IPS-18c (cell line): ENCODE data around the gene TTC24.
A peak's percentile ranks its signal among the peaks of the same experiment; 100 is the strongest.
"Not testable (repeated sequence)": the region's sequence is repeated elsewhere in the genome, so short reads cannot be mapped to it uniquely, and the experiment has no call there.

Source experiments
- H3K4me3 ChIP-seq: 2 replicates; pipeline ENCODE4 v1.7.0; 2013; ENCODE audit warnings: low read depth, mild to moderate bottlenecking, low read length, moderate library complexity; ENCODE audit not compliant: insufficient read depth
- H3K9me3 ChIP-seq: one replicate; pipeline ENCODE4 v1.6.1; 2013; ENCODE audit warnings: mild to moderate bottlenecking, low read length, moderate library complexity; ENCODE audit not compliant: control insufficient read depth, insufficient read depth

TTC24 gene

DNA sequence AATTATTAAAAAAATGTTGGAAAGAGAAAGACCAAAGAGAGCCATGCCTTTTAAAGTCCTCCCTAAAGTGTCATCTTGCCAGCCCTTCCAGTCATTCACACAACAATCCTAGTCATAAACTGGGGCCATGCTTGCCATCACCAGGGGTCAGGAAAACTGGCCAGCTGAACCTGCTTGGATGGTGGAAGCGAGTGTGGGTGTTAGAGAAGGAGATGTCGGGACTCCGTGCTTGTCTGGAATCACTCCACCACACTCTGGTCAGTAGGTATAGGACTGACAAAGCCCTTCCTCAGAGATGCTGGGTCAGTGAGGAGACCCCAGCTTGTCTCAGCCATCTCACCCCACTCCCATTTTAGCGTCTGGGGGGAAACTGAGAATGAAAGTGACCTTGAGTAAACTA is 36.4 kb downstream of the TTC24 start:
- no peak overlapping the region for H3K4me3 ChIP-seq

DNA sequence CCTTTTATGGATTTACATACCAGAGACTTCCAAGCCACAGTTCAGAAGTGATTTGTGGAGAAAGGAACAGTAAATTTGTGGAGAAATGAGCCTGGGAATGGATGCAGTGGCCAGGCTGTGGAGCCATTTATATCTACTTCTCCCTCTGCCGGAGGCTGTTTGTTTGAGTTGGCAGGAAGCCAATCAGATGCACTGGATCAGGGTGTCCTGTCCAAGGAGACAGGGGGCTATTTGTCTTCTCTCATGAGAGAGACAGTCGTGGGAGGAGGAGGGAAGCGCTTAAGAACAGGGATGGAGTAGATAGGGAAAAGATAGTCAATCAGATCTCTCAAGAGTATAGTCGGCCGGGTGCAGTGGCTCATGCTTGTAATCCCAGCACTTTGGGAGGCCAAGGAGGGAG is 36.9 kb downstream of the TTC24 start:
- H3K4me3 ChIP-seq, result no peak overlapping the region

More for the DNA sequence above, 36.4 kb downstream of the TTC24 start:
- peaks cover 4% of the 10 kb centered on the region for H3K9me3 ChIP-seq

DNA sequence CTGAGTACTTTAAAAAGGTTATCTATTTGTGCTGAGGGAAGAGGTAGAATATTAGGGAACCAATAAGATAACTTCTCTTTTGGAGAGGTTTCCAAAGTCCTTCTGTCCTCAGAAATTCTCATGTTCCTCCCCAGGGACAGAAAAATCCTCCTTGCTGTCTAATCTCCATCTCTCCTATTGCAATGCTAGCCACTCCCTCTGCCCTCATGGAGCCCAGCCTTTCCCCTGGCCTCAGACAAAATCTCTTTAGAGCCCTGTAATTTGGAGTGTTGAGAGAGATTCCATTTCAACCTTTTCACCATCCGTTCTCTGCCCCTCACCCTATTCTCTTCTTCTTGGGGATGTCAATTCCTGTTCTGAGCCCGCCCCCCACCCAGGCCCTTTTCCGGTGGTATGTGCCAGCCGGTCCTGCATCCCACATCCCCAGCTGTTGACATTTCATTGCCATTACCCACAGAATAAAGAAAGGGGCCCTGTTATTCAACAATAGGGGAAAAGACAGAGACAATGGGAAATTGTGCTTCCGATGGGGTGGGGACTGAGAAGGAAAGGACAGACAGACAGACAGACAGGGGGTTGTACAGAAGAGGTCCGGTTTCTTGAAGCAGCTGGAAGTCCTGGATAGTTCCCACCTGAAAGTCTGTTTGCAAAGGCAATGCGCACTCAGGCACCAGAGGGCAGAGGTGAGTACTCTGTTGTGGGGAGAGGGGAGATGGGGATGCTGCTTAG is 39.5 kb downstream of the TTC24 start, which contains the start of gene HAPLN2:
Gene HAPLN2 (plus strand): TSS at position 563 of the 729 bp plus-strand sequence. CDS start 4,076 bp downstream, outside the sequence.
- Histone ChIP-seq H3K9me3 (peaks cover 4% of the 10 kb centered on the region), H3K4me3 (no peak within 1 kb of the TSS)

More for the DNA sequence above, 36.9 kb downstream of the TTC24 start:
- peaks cover 4% of the 10 kb centered on the region for H3K9me3 ChIP-seq

DNA sequence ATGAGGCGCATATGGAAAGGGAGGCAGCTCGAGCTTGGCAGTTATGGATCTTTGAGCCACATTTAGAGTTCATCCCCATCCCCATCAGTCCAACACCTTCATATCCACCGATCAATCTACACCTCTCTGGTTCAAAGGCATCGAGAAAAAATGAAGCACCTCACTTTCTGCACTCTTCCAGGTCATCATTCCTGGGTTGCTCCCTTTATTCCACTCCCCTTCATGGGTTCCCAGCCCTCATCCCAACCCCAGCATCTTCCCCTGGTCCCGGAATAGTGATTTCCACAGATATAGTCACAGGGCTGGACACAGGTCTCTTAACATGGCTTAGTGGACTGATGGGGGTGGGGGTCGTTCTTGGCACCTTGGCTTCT is 40.0 kb downstream of the TTC24 start:
- peaks cover 4% of the 10 kb centered on the region for H3K9me3 ChIP-seq
- H3K4me3 ChIP-seq, result no peak overlapping the region

DNA sequence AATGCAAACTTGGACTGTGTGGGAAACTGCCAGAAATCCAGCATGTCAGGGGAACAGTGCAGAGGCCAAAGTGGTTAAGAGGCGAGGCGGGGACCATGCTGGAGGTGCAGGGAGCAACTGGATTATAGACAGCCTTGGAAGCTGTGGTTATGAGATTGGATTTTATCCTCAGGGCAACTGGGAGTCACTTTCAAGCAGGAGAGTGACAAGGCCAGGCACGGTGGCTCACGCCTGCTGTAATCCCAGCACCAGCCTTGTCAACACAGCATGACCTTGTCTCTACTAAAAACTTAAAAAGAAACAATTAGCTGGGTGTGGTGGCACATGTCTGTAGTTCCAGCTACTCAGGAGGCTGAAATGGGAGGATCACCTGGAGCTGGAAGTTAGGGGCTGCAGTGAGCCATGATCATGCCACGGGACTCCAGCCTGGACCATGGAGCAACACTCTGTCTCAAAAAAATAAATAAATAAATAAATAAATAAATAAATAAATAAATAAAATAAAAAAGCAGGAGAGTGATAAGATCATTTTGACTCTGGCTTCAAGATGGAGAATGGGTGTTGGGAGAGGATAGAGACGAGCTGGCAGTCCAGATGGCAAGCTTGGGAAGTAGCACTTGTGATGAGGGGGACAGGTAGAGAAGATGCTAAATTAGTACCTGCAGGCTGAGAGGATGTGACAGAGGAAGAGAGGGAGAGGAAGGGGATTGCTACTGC is 43.2 kb downstream of the TTC24 start:
- Histone ChIP-seq H3K9me3 (peaks cover 4% of the 10 kb centered on the region), H3K4me3 (no peak overlapping the region)

DNA sequence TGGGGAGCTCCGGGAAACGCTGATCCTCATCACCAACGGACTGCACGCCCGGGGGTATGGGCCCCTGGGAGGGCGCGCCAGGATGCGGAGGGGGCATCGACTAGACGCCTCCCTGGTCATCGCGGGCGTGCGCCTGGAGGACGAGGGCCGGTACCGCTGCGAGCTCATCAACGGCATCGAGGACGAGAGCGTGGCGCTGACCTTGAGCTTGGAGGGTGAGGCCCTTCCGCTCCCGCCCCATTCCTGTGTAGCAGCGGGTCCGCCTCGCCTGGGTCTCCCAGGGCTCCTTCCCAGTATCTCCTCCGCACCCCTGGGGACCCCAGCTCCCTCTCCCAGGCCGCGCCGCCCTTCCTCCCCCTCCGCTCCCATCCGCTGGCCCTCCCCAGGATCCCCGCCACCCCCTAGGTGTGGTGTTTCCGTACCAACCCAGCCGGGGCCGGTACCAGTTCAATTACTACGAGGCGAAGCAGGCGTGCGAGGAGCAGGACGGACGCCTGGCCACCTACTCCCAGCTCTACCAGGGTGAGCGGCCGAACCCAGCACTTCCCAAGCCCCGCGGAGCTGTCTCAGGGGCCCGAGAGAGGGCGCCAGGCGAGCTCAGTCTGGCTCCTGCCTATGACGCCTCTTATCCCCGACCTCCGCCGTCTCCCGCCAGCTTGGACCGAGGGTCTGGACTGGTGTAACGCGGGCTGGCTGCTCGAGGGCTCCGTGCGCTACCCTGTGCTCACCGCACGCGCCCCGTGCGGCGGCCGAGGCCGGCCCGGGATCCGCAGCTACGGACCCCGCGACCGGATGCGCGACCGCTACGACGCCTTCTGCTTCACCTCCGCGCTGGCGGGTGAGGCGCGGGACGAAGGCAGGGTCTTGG is 44.7 kb downstream of the TTC24 start:
- Histone ChIP-seq H3K9me3 (peaks cover 4% of the 10 kb centered on the region), H3K4me3 (peak overlapping the region; percentile 63)

DNA sequence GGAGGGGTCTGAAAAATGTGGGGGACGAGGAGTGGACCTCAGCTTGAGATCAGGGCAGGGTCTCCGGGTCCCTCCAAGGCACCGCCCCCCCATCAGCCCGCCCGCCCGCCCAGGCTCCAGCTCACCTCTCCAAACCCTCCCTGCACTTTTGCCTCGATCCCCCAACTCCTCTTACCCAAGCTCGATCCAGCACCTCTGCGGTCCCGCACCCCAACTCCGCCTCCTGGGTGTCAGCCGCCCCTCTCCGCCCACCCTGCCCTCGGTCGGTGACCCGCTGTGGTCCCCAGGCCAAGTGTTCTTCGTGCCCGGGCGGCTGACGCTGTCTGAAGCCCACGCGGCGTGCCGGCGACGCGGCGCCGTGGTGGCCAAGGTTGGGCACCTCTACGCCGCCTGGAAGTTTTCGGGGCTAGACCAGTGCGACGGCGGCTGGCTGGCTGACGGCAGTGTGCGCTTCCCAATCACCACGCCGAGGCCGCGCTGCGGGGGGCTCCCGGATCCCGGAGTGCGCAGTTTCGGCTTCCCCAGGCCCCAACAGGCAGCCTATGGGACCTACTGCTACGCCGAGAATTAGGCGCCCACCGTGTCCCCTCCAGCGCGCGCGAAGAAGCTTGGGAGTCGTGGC is 45.4 kb downstream of the TTC24 start:
- H3K9me3 ChIP-seq, result peaks cover 1% of the 10 kb centered on the region
- peak overlapping the region; percentile 63 for H3K4me3 ChIP-seq

DNA sequence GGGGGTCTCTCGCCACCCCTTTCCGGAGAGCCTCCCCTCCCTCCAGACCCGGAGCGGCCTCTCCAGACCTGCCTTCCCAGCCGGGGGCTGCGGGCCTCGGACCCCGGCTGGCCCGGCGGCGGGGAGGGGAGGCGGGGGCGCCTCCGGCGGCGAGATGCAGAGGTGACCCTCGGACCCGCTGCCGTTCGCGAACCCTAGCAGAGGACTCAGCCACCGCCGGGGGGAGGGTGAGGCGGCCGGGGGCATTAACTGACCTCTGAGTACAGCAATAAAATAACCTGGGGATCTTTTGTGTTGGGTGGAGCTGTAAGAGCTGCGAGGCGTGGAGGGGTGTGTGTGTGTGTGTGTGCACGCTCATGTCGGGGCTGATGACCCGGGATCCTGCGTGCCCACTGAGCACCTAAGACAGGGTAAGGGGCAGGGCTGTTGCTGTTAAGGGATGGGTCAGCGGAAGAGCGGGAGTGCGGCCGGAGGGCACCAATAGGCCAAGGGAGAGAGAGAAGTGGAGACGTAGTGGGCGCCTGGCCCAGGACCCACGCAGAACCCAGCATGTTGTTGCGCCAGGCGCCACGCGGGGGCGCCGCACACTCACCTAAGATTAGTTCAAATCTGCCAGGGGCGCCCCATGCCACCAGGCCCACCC is 46.0 kb downstream of the TTC24 start:
- H3K9me3 ChIP-seq, result no peaks in the 10 kb centered on the region
- H3K4me3 ChIP-seq, result peak overlapping the region; percentile 63

DNA sequence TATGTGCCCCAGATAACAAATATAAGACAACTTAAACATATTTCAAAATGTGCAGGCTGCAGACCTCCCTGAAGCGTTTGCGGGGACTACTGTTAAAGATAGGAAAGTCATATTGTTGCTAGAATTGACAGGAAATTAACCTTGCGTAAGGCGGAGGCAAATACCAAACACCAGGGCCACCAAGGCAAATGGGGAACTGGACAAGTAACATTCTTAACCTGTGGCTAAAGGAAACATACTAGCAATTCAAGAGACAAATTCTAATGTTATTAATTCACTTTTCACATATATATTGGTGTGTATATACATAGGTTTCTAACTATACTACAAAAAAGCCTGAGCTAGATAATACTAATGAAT is 46.5 kb downstream of the TTC24 start:
- Histone ChIP-seq H3K4me3 (no peak overlapping the region), H3K9me3 (no peaks in the 10 kb centered on the region)

DNA sequence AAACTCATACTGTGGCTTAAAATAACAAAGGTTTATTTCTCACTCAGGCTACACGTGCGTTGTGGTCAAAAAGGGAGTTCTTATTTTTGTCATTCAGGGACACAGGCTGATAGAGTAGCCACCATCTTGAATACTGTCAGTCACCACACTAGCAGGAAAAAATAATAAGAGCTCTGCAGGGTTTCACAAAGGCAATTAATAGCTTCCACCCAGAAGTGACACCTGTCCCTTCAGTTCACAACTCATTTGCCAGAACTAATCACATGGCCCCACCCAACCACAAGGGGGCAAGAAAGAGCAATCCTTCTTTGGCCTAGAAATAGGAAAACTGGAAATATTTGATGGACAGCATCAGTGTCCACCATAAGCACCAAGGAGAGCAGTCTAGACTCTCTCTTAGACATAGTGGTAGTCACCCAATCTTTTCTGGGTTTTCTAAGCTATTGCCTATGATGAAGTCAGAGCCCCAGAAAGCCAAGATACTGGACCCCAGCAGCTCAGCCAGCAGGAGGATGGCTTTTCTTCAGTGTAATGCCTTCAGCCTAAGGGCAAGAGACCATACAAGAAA is 47.9 kb downstream of the TTC24 start:
- H3K4me3 ChIP-seq, result no peak overlapping the region

DNA sequence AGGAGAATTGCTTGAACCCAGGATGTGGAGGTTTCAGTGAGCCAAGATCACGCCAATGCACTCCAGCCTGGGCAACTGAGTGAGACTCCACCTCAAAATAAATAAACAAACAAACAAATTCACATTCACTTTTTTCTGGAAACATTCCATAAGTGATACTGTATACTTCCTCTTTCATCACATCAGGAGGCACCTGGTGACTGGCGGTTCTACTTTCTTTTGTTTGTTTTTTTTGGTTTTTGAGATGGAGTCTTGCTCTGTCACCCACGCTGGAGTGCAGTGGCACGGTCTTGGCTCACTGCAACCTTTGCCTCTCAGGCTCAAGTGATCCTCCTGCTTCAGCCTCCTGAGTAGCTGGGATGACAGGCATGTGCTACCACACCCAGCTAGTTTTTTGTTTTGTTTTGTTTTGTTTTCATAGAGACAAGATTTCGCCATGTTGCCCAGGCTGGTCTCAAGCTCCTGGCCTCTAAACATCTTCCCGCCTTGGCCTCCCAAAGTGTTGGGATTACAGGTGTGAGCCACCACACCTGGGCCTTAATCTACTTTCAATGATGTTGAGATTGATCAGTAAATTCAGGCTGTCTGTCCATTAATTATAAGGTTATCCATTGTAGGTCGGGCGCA is 50.4 kb downstream of the TTC24 start:
- Histone ChIP-seq H3K9me3 (no peaks in the 10 kb centered on the region), H3K4me3 (no peak overlapping the region)

More for the DNA sequence above, 47.9 kb downstream of the TTC24 start:
- no peaks in the 10 kb centered on the region for H3K9me3 ChIP-seq

DNA sequence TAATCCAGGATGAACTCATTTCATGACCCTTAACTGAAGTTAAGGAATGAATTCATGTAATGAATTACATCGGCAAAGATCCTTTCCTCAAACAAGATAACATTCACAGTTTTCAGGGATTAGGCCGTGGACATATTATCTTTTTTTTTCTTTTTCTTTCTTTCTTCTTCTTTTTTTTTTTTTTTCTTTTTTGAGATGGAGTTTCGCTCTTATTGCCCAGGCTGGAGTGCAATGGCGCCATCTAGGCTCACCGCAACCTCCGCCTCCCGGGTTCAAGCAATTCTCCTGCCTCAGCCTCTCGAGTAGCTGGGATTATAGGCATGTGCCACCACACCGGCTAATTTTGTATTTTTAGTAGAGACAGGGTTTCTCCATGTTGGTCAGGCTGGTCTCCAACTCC is 51.6 kb downstream of the TTC24 start:
- not testable (repeated sequence) for H3K9me3 ChIP-seq, H3K4me3 ChIP-seq

DNA sequence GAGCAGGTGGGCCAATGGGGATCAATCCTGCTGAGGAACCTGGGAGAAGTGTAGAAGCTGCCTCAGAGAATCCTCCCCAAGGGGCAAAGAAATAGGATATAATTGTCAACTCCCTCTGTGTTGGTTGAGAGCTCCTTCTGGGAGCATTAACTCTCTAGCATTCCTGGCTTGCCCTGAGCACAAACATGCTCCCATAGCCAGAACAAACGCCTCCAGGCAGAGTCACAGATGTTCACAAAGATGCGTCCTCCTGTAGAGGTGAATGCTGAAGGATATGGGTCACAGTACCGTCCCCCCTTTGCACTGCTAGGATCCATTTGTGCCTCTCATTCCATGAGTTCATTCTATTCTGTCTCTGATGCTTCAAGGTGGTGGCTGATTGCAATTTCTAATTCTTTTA is 52.8 kb downstream of the TTC24 start:
- no peaks in the 10 kb centered on the region for H3K9me3 ChIP-seq

More for the DNA sequence above, 52.8 kb downstream of the TTC24 start:
- H3K4me3 ChIP-seq, result no peak overlapping the region
